ENCODE measurements around the gene CT45A7.
"Not testable (repeated sequence)": the region's sequence is repeated elsewhere in the genome, so short reads cannot be mapped to it uniquely, and the experiment has no call there.

Gene CT45A7

DNA sequence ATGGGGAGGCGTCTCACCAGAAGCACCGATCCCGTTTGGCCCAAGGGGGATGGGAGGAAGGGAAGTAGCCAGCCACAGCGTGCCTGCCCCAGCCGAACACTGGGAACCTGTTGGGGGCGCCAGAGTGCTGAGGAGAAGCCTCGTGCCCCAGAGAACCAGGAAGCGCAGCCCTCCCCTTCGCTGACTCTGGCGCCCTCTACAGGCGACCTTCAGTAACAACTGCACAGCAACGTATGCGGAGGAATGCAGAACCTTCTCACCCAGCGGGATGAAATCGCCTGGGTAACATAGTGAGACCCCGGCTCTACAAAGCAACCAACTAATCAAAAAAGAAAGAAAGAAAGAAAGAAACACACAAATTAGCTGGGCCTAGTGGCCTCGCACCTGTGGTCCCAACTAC is 17.2 kb downstream of the CT45A7 start, which contains the start of gene CT45A2:
Gene CT45A2, minus strand, starts transcription at position 101 of the 400 bp plus-strand sequence. CDS start 3,747 bp downstream, outside the sequence.
- not testable (repeated sequence) for DNase-seq (ENCODE audit: low spot score); H2BK15ac ChIP-seq (ENCODE audit: low read length); H4K8ac ChIP-seq (ENCODE audit: low read depth, low read length); H3K4me2 ChIP-seq (ENCODE audit: insufficient read depth, low read length, poor library complexity, severe bottlenecking); H2AFZ ChIP-seq (ENCODE audit: low read length); H3K27me3 ChIP-seq (ENCODE audit: control insufficient read depth in 3 of 3, insufficient read depth in 3 of 3, low read depth in 1 of 3, low read length in 3 of 3); H3K79me1 ChIP-seq (ENCODE audit: low read depth, low read length); H3K9ac ChIP-seq (ENCODE audit: low read depth, low read length, poor library complexity); H3K4me3 ChIP-seq (ENCODE audit: low read length in 2 of 2); H2BK5ac ChIP-seq (ENCODE audit: low read length); H4K91ac ChIP-seq (ENCODE audit: low read depth, low read length, poor library complexity); H3K9me3 ChIP-seq (replicated peaks in 1 of 2; ENCODE audit: control insufficient read depth in 2 of 2, insufficient read depth in 1 of 2, low read depth in 1 of 2, low read length in 2 of 2); H3K36me3 ChIP-seq (replicated peaks in 1 of 2; ENCODE audit: control insufficient read depth in 2 of 2, insufficient read depth in 2 of 2, low read length in 2 of 2); H2AK5ac ChIP-seq (ENCODE audit: low read depth, low read length); H3K18ac ChIP-seq (ENCODE audit: low read length); H3K4ac ChIP-seq (ENCODE audit: low read length); H2BK120ac ChIP-seq (ENCODE audit: low read depth, low read length); H3K4me1 ChIP-seq (ENCODE audit: control insufficient read depth in 2 of 2, insufficient read depth in 1 of 2, low read depth in 1 of 2, low read length in 2 of 2); H3K23ac ChIP-seq (ENCODE audit: low read depth, low read length, poor library complexity); H3K27ac ChIP-seq (replicated peaks; ENCODE audit: low read length); H2BK12ac ChIP-seq (ENCODE audit: low read length); H3K14ac ChIP-seq (ENCODE audit: low read length)
- WGBS, 2 donors (ENCODE audit: extremely low coverage in 2 of 2, insufficient read length in 2 of 2, insufficient replicate concordance in 1 of 2), result no CpG with 5 or more reads among the region's 17 CpGs

DNA sequence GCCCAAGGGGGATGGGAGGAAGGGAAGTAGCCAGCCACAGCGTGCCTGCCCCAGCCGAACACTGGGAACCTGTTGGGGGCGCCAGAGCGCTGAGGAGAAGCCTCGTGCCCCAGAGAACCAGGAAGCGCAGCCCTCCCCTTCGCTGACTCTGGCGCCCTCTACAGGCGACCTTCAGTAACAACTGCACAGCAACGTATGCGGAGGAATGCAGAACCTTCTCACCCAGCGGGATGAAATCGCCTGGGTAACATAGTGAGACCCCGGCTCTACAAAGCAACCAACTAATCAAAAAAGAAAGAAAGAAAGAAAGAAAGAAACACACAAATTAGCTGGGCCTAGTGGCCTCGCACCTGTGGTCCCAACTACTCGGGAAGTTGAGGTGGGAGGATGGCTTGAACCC is 34.4 kb downstream of the CT45A7 start, which contains the start of gene CT45A6:
Gene CT45A6, minus strand, starts transcription at position 101 of the 400 bp plus-strand sequence. CDS start 3,794 bp downstream, outside the sequence.
- WGBS, 2 donors (ENCODE audit: extremely low coverage in 2 of 2, insufficient read length in 2 of 2, insufficient replicate concordance in 1 of 2), result no CpG with 5 or more reads among the region's 16 CpGs

DNA sequence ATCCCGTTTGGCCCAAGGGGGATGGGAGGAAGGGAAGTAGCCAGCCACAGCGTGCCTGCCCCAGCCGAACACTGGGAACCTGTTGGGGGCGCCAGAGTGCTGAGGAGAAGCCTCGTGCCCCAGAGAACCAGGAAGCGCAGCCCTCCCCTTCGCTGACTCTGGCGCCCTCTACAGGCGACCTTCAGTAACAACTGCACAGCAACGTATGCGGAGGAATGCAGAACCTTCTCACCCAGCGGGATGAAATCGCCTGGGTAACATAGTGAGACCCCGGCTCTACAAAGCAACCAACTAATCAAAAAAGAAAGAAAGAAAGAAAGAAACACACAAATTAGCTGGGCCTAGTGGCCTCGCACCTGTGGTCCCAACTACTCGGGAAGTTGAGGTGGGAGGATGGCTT is 51.7 kb downstream of the CT45A7 start, which contains the start of gene CT45A5:
Gene CT45A5, minus strand, starts transcription at position 101 of the 400 bp plus-strand sequence. CDS start 3,774 bp downstream, outside the sequence.
- H4K91ac ChIP-seq (ENCODE audit: low read depth, low read length, poor library complexity); H3K36me3 ChIP-seq (replicated peaks in 1 of 2; ENCODE audit: control insufficient read depth in 2 of 2, insufficient read depth in 2 of 2, low read length in 2 of 2); H2BK15ac ChIP-seq (ENCODE audit: low read length); H2BK12ac ChIP-seq (ENCODE audit: low read length); H3K27me3 ChIP-seq (ENCODE audit: control insufficient read depth in 3 of 3, insufficient read depth in 3 of 3, low read depth in 1 of 3, low read length in 3 of 3); H3K18ac ChIP-seq (ENCODE audit: low read length); H2BK120ac ChIP-seq (ENCODE audit: low read depth, low read length); H3K9ac ChIP-seq (ENCODE audit: low read depth, low read length, poor library complexity); H2AK5ac ChIP-seq (ENCODE audit: low read depth, low read length); H3K79me1 ChIP-seq (ENCODE audit: low read depth, low read length); H3K4me2 ChIP-seq (ENCODE audit: insufficient read depth, low read length, poor library complexity, severe bottlenecking); H3K27ac ChIP-seq (replicated peaks; ENCODE audit: low read length); H3K4me3 ChIP-seq (ENCODE audit: low read length in 2 of 2); H3K4ac ChIP-seq (ENCODE audit: low read length); H2BK5ac ChIP-seq (ENCODE audit: low read length); H3K14ac ChIP-seq (ENCODE audit: low read length); H3K4me1 ChIP-seq (ENCODE audit: control insufficient read depth in 2 of 2, insufficient read depth in 1 of 2, low read depth in 1 of 2, low read length in 2 of 2); H2AFZ ChIP-seq (ENCODE audit: low read length); DNase-seq (ENCODE audit: low spot score); H4K8ac ChIP-seq (ENCODE audit: low read depth, low read length); H3K9me3 ChIP-seq (replicated peaks in 1 of 2; ENCODE audit: control insufficient read depth in 2 of 2, insufficient read depth in 1 of 2, low read depth in 1 of 2, low read length in 2 of 2); H3K23ac ChIP-seq (ENCODE audit: low read depth, low read length, poor library complexity): not testable (repeated sequence)
- no CpG with 5 or more reads among the region's 16 CpGs for WGBS, 2 donors (ENCODE audit: extremely low coverage in 2 of 2, insufficient read length in 2 of 2, insufficient replicate concordance in 1 of 2)

More for the DNA sequence above, 34.4 kb downstream of the CT45A7 start, which contains the start of gene CT45A6:
- H2BK12ac ChIP-seq (ENCODE audit: low read length); H3K79me1 ChIP-seq (ENCODE audit: low read depth, low read length); H2BK5ac ChIP-seq (ENCODE audit: low read length); H3K14ac ChIP-seq (ENCODE audit: low read length); H2BK120ac ChIP-seq (ENCODE audit: low read depth, low read length); H2BK15ac ChIP-seq (ENCODE audit: low read length); H3K9ac ChIP-seq (ENCODE audit: low read depth, low read length, poor library complexity); H3K4ac ChIP-seq (ENCODE audit: low read length); H3K4me2 ChIP-seq (ENCODE audit: insufficient read depth, low read length, poor library complexity, severe bottlenecking); H4K8ac ChIP-seq (ENCODE audit: low read depth, low read length); DNase-seq (ENCODE audit: low spot score); H3K4me3 ChIP-seq (ENCODE audit: low read length in 2 of 2); H3K18ac ChIP-seq (ENCODE audit: low read length); H3K9me3 ChIP-seq (replicated peaks in 1 of 2; ENCODE audit: control insufficient read depth in 2 of 2, insufficient read depth in 1 of 2, low read depth in 1 of 2, low read length in 2 of 2); H4K91ac ChIP-seq (ENCODE audit: low read depth, low read length, poor library complexity); H3K27me3 ChIP-seq (ENCODE audit: control insufficient read depth in 3 of 3, insufficient read depth in 3 of 3, low read depth in 1 of 3, low read length in 3 of 3); H3K23ac ChIP-seq (ENCODE audit: low read depth, low read length, poor library complexity); H2AFZ ChIP-seq (ENCODE audit: low read length); H2AK5ac ChIP-seq (ENCODE audit: low read depth, low read length); H3K36me3 ChIP-seq (replicated peaks in 1 of 2; ENCODE audit: control insufficient read depth in 2 of 2, insufficient read depth in 2 of 2, low read length in 2 of 2); H3K27ac ChIP-seq (replicated peaks; ENCODE audit: low read length); H3K4me1 ChIP-seq (ENCODE audit: control insufficient read depth in 2 of 2, insufficient read depth in 1 of 2, low read depth in 1 of 2, low read length in 2 of 2): not testable (repeated sequence)

Measured in neuronal stem cell (in vitro differentiated cells).